Tibial nerve (tissue), 4 donors: ENCODE measurements around the gene SMG6. TPM values are rescaled to one million over a fixed set of nuclear protein-coding genes. Genes with fewer than 3 reads are reported as not detected.

Source experiments
- DNase-seq, 2 donors: peaks; one replicate each; pipeline ENCODE4 v3.0.0-alpha.2; 2019; ENCODE audit warnings: low spot score in 2 of 2
- H3K27ac ChIP-seq, 4 donors: fragments of 200-600 bp; sonication (generic) in 3 of 4; one replicate each; pipeline ENCODE4 v1.5.1; 2017 to 2019; ENCODE audit warnings: mild to moderate bottlenecking in 1 of 4
- H3K27me3 ChIP-seq, 2 donors: fragments of 200-600 bp; sonication (generic) in 1 of 2; one replicate each; pipeline versions ENCODE4 v1.5.1 to v1.6.0; 2017 to 2019
- H3K36me3 ChIP-seq, 3 donors: fragments of 200-600 bp; sonication (generic); one replicate each; pipeline ENCODE4 v1.5.1; 2018 to 2019
- H3K4me1 ChIP-seq, 4 donors: fragments of 200-600 bp; sonication (generic) in 3 of 4; one replicate each; pipeline ENCODE4 v1.5.1; 2017 to 2019
- H3K4me3 ChIP-seq, 4 donors: fragments of 200-600 bp; sonication (generic) in 3 of 4; one replicate each; pipeline ENCODE4 v1.5.1; 2017 to 2019; ENCODE audit warnings: mild to moderate bottlenecking in 1 of 4, moderate library complexity in 1 of 4
- H3K9me3 ChIP-seq, 4 donors: fragments of 200-600 bp; sonication (generic) in 3 of 4; one replicate each; pipeline ENCODE4 v1.5.1; 2017 to 2019
- CTCF ChIP-seq, 5 experiments: fragments of 200-600 bp in 3 of 5; fragments of 450-650 bp in 2 of 5; sonication (generic) in 3 of 5; IDR thresholded peaks; one replicate each; pipeline ENCODE4 v1.5.1; 2016 to 2019; ENCODE audit warnings: antibody characterized with exemption in 5 of 5, mild to moderate bottlenecking in 3 of 5, moderate library complexity in 2 of 5
- EP300 ChIP-seq, 2 donors: sonication (generic); formaldehyde crosslinking; IDR thresholded peaks; one replicate each; pipeline ENCODE4 v1.6.1; 2017; ENCODE audit warnings: antibody characterized with exemption in 2 of 2, mild to moderate bottlenecking in 1 of 2
- POLR2A ChIP-seq, 2 donors: fragments of 450-650 bp; IDR thresholded peaks; one replicate each; pipeline ENCODE4 v1.6.1; 2017; ENCODE audit warnings: antibody characterized with exemption in 2 of 2, mild to moderate bottlenecking in 2 of 2, moderate library complexity in 2 of 2
- WGBS, 2 donors: methylation state at CpG; one replicate each; pipeline ENCODE4 v1.1.5; 2018; 5-methylcytosine and 5-hydroxymethylcytosine counted together
- total RNA-seq, 4 donors: library from RNA; depleted of rRNA; stranded (reverse); fragments of >200 nt; gene quantifications; one replicate each; pipeline ENCODE4 v1.1.0, GENCODE V29; 2016

Gene SMG6
- total RNA-seq, result 10 to 100 TPM; 29.5 to 86.5 (median 40.1) TPM

GRCh38 chr17:2303204-2304188 is at the start of gene SMG6, which contains the start of gene SRR:
SMG6 (minus strand) TSS chr17:2303785; CDS start chr17:2303720, 65 bp downstream.
SRR (plus strand) TSS chr17:2303950; CDS start chr17:2315561, 11,611 bp downstream.
- 0 to 1% methylated on average over 60 to 99 of the region's 108 CpGs for WGBS, 2 donors
- TF ChIP-seq CTCF (IDR thresholded peaks at IDR 0.05) (no peak), EP300 (IDR thresholded peaks at IDR 0.05) (peak in 1 of 2 donors; percentile 83), POLR2A (IDR thresholded peaks at IDR 0.05) (peak in 1 of 2 donors; percentile 60)
- Histone ChIP-seq H3K4me1 (peaks cover 2 to 33% (median 11%) of the 10 kb centered on the region in 4 donors), H3K27ac (peak within 1 kb of the TSS; percentile 75 to 93 (median 92)), H3K9me3 (no peaks in the 10 kb centered on the region), H3K27me3 (no peaks in the 10 kb centered on the region), H3K36me3 (peaks cover 0 to 19% (median 0%) of the 10 kb centered on the region in 3 donors), H3K4me3 (peak within 1 kb of the TSS; percentile 68 to 92 (median 89))
- DNase-seq, result peak; percentile 83 to 86

- Histone ChIP-seq H3K27ac (no peak overlapping the region), H3K4me3 (no peak overlapping the region), H3K9me3 (no peaks in the 10 kb centered on the region), H3K4me1 (peaks cover 0 to 4% (median 0%) of the 10 kb centered on the region in 4 donors), H3K27me3 (no peaks in the 10 kb centered on the region), H3K36me3 (peaks cover 0 to 8% (median 0%) of the 10 kb centered on the region in 3 donors)
- TF ChIP-seq CTCF (IDR thresholded peaks at IDR 0.05) (no peak), EP300 (IDR thresholded peaks at IDR 0.05) (no peak), POLR2A (IDR thresholded peaks at IDR 0.05) (no peak)
- no peak for DNase-seq
- WGBS, 2 donors, result 95 to 98% methylated on average over 5 to 6 of the region's 6 CpGs
Measured at GRCh38 chr17:2351269-2351668, 47.7 kb upstream of the SMG6 start.

- peaks cover 0 to 1% (median 0%) of the 10 kb centered on the region in 4 donors for H3K4me1 ChIP-seq
- H3K4me3 ChIP-seq, result no peak overlapping the region
- TF ChIP-seq CTCF (IDR thresholded peaks at IDR 0.05) (no peak), EP300 (IDR thresholded peaks at IDR 0.05) (no peak), POLR2A (IDR thresholded peaks at IDR 0.05) (no peak)
- no peak overlapping the region for H3K27ac ChIP-seq
- no peaks in the 10 kb centered on the region for H3K9me3 ChIP-seq
- no peaks in the 10 kb centered on the region for H3K27me3 ChIP-seq
- no peak for DNase-seq
- H3K36me3 ChIP-seq, result peaks cover 0 to 33% (median 0%) of the 10 kb centered on the region in 3 donors
- WGBS, 2 donors, result 49% methylated on average over 11 of the region's 11 CpGs
Measured at GRCh38 chr17:2347805-2348685, 44.5 kb upstream of the SMG6 start.

- 90% methylated on average over 8 of the region's 8 CpGs for WGBS, 2 donors
Measured at GRCh38 chr17:2346475-2346874, 42.9 kb upstream of the SMG6 start.

More at GRCh38 chr17:2346475-2346874, 42.9 kb upstream of the SMG6 start:
- Histone ChIP-seq H3K27me3 (no peaks in the 10 kb centered on the region), H3K9me3 (no peaks in the 10 kb centered on the region), H3K27ac (no peak overlapping the region), H3K4me3 (no peak overlapping the region), H3K4me1 (no peaks in the 10 kb centered on the region), H3K36me3 (peaks cover 0 to 43% (median 0%) of the 10 kb centered on the region in 3 donors)
- TF ChIP-seq EP300 (IDR thresholded peaks at IDR 0.05) (no peak), POLR2A (IDR thresholded peaks at IDR 0.05) (no peak), CTCF (IDR thresholded peaks at IDR 0.05) (no peak)
- DNase-seq, result no peak
